OCI-LY1 (cell line): ENCODE results near the gene TBC1D8.

Source experiments
- CTCF ChIP-seq: fragments of 200-600 bp; sonication (generic), shearing (Covaris generic); IDR thresholded peaks from 2 replicates; pipeline ENCODE4 v1.5.1; 2017; ENCODE audit warnings: mild to moderate bottlenecking, antibody characterized with exemption, low read length, moderate library complexity, mixed read lengths
- EZH2 ChIP-seq: fragments of 200-600 bp; sonication (generic), shearing (Covaris generic); IDR thresholded peaks from 2 replicates; pipeline ENCODE4 v1.8.0; 2017; ENCODE audit warnings: borderline replicate concordance, mixed run types, mild to moderate bottlenecking, antibody characterized with exemption, low read length, moderate library complexity, mixed read lengths

- TF ChIP-seq CTCF = no peak
- no peak for TF ChIP-seq EZH2
Measured at GRCh38 chr2:101195871-101196661, 44.9 kb upstream of the TBC1D8 start.
